Glomerular visceral epithelial cell (primary cell): ENCODE measurements around the gene MAP7.
A peak's percentile ranks its signal among the peaks of the same experiment; 100 is the strongest.
"Not testable (repeated sequence)": the region's sequence is repeated elsewhere in the genome, so short reads cannot be mapped to it uniquely, and the experiment has no call there.

Experiments
- DNase-seq: peaks from one replicate; pipeline ENCODE4 v3.0.0-alpha.2; 2016; ENCODE audit errors: extremely low spot score

The MAP7 gene

GRCh38 chr6:136550330-136551071 lies at the start of gene MAP7:
Gene MAP7, minus strand, starts transcription at chr6:136550422. Its CDS starts 14 bp downstream, at chr6:136550408.
- peak; percentile 71 for DNase-seq

- peak; percentile 35 for DNase-seq
These were observed 49.2 kb upstream of the MAP7 start for GRCh38 chr6:136599329-136600011.

DNA sequence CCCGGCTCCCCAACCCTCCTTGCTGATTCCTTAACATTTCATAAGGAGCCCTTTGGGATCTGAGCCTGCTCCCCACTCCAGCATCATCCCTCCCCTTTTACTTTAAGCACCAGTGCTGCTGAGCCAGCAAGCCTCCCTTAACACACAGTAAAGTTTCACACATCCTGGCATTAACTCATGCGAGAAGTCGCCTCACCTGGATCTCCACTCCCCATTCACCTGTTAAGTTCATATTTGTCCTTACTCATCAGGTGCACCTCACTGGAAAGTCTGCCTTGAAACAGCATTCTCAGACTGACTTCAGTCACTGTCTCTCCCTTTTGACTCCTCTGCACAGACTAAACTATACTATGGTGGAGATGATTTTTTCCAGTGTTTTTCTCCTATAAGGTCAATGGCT lies 47.8 kb upstream of the MAP7 start:
- no peak for DNase-seq

DNA sequence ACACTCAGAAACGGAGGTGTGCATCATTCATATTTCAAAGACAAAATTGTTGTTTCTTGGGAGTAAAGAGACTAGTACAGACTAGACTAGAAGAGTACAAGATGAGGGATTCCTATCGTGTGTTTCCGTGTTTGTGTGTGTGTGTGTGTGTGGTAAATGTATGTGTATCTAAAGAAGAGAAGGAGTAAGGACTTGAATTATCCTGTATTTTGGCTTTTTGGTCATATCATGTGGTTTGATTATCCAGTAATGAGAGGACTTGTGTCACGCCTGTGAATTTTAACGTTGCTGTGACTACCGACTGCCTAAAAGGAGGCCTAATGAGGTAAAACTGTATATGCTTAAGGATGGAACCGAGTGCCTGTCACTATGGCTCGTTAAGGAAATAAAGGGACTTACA lies 44.4 kb upstream of the MAP7 start:
- DNase-seq, result no peak

DNA sequence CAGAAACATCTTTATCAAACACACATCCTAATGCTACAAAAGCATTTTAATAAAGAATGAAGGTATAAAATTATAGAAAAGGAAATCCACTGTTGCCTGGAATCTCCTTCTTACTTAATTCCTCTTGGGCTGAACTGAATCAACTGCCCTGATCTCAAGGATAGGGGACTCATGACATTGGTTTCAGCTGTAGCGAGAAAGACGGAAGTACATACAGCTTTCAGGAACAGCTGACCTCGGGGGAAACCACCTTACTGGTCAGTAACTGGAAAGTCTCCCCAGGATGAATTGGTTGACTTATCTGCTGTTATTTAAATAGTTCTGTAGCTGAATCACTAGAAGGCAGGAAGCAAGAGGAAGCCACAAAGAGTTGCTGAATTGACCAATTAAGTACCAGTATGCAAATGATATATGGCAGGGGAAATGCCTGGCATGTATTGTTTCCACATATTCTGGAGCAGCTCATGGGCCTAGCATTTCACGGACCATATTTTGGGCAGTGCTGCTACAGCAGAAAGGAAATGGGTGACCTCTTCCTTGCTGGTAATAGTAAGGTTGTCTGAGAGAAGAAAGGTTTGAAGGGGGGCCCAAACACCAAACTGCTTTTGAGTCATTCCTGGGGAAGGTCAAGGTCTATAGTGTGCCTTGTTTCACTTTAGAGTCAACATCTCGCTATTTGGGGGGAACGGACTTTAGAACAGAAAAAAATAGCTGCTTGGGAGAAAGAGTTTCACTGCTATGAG lies 43.7 kb upstream of the MAP7 start:
- peak; percentile 98 for DNase-seq

DNA sequence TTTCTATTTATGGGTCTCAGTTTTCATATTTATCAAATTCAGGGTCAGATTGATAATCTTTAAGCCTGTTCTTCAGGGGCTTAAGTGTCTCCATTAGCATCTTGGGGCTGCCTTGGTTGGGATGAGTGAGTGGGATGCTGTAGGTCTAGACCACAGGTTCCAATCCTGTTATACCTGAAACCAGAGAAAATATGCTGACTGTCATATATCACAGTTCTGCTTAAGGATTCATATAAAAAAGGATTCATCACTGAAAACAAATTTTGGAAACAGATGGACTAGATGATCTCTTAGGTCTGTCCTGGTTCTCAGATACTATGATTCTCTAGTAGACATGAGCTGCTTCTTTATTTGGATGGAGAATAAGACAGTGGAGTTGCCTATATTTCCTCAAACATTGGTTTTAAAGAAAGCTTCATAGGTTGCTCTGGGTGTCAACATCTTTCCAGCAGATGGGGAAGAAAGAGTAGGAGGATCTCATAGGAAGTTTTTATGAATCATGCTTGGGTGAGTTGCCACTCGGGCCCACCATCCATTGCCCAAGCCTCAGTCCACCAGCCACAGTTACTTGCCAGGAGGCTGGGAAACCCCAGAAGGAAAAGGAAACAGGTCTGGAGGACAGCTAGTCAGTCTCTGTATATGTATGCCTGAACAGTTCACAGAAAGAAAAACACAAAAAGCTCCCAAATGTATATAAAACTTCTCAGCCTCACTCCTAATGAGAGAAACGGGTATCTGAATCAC lies 42.9 kb upstream of the MAP7 start:
- DNase-seq, result peak; percentile 79

GRCh38 chr6:136591617-136592016 lies 41.4 kb upstream of the MAP7 start:
- no peak for DNase-seq

GRCh38 chr6:136590846-136591245 lies 40.6 kb upstream of the MAP7 start:
- DNase-seq, result not testable (repeated sequence)

- DNase-seq, result no peak
These were observed 37.3 kb upstream of the MAP7 start for GRCh38 chr6:136587527-136587926.

GRCh38 chr6:136586295-136586694 lies 36.1 kb upstream of the MAP7 start:
- DNase-seq, result peak; percentile 40

- not testable (repeated sequence) for DNase-seq
These were observed 35.3 kb upstream of the MAP7 start for GRCh38 chr6:136585523-136585922.

DNA sequence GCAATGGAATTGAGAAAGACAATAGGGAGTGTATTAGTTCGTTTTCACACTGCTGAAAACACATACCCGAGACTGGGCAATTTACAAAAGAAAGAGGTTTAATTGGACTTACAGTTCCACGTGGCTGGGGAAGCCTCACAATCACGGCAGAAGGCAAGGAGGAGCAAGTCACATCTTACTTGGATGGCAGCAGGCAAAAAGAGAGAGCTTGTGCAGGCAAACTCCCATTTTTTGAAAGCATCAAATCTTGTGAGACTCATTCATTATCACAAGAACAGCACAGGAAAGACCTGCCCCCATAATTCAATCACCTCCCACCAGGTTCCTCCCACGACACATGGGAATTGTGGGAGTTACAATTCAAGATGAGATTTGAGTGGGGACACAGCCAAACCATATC lies 34.1 kb upstream of the MAP7 start:
- not testable (repeated sequence) for DNase-seq

DNA sequence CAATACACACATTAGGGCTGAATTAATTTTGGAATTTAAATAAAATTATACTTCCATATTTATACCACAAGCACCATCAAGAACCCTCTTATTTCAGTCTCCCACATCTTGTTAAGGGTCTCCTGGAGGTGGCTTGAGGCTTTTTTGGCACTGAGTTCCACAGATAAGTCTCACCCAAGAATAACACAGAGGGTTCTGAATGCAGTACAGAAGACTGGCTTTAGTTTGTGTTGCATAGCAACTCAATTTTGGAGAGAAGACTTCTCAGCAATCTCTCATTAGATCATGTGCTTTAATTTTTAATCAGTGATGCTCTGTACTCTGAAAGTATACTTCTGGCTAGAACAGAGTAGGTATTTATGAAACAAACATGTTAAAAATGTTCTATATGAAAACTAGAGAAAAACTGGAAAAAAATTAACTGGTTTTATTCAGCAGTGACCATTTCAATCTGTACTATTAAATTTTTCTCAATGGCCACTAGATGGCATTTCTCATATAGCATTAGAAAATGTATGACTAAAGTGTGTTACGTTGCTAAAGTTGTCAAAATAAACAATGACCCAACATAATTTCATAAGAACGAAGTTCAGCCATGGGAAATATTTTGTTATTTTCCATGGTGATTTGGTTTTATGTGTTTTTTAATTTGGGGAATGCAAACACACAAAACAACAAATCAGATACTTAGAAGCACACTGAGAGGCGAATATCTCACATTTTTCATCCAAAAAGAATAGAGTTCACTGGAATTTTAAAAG lies 32.7 kb upstream of the MAP7 start:
- peak; percentile 32 for DNase-seq

DNA sequence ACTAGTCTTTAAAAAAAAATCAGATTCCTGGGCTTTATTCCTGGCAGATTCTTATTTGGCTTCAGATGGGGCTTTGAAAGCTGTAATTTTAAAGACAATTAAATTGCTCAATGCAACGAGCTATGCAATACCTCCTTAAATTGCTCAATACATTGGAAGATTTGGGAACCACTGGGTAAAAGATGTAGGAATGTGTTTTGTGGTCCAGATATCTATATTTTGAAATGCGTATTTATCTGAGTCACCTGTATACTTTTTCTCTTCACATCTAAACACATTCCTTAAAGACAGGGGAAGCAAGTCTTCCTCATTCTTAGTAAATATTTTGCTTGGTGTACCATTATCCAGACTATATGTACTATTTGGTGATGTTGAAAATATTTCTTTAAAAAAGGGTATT lies 29.6 kb upstream of the MAP7 start:
- DNase-seq, result no peak

DNA sequence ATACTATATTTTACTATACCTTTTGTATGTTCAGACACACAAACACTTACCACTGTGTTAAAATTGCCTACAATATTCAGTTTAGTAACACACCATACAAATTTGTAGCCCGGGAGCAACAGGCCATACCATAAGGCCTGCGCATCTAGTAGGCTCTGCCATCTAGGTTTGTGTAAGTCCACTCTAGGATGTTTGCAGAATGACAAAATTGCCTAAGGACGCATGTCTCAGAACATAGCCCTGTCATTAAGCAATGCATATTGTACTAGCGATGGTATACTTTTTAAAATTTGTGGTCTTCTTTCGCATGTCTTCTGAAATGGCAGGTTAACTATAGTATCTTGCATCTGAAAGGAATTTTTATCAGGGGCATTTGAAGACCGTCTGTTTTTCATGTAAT lies 26.6 kb upstream of the MAP7 start:
- no peak for DNase-seq

DNA sequence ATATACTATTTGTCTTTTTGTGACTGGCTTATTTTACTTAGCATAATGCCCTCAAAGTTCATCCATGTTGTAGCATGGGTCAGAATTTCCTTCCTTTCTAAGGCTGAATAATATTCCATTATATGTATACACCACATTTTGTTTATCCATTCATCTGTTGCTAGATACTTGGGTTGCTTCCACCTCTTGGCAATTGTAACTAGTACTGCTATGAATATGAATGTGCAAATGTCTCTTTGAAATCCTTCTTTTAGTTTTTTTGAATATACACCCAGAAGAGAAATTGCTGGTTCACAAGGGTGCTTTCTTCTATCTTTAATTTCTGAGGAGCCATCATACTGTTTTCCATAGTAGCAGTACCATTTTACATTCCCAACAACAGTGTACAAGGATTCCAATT lies 21.3 kb upstream of the MAP7 start:
- no peak for DNase-seq

DNA sequence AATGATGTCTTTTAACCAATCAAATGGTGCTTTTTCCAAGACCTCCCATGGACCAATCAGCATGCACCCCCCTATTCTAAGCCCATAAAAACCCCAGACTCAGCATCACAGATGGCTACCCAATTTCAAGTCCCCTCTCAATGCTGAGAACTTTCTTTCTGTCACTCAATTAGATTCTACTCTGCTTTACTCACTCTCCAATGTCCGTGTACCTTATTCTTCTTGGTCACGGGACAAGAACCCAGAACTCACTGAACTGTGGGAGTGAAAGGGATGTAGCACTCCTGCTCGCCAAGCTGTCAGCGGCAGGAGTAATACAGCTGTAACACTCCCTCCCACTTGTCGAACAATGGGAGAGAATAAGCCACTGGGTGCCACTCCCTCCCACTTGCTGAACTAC lies 20.8 kb upstream of the MAP7 start:
- DNase-seq, result no peak

DNA sequence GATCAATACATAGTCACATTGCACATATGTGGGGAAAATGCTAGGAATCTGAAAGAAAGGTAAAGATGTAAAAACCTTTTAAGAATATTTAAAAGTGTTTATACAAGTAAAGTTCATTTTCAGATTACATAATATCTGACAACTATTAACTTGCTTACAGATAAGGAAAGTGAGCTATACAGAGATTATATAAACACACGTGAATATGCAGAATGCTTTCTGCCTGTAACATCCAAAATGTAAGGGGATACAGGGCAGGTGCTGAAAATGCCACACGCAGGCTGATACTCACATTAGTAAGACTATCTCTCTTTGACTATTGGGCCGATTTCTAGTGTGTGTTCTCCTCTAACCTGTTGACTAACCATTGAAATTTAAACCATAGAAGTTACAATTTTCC lies 17.9 kb upstream of the MAP7 start:
- DNase-seq, result no peak

GRCh38 chr6:136567688-136568087 lies 17.5 kb upstream of the MAP7 start:
- no peak for DNase-seq

DNA sequence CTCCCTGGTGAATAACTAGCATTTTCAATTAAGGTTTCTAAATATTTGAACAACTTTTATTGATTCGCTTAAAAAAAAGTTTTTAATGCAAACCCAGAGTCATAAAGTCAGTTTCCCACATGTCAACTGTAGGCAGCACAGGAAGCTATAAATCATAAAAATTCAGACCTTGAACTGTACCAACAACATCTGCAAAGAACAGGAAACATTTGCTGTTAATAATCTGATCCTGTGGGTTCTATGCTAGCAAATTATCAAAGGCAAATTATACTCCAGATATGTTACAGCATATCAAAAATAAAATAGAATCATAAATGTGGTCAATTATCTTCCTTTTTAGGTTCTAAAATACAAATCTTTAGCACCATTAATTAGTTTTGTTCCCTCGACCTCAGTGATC lies 16.6 kb upstream of the MAP7 start:
- DNase-seq, result no peak

- DNase-seq, result no peak
These were observed 15.8 kb upstream of the MAP7 start for GRCh38 chr6:136566007-136566487.
